ENCODE data around the gene ARFGAP3.
A peak's percentile ranks its signal among the peaks of the same experiment; 100 is the strongest.

The ARFGAP3 gene

DNA sequence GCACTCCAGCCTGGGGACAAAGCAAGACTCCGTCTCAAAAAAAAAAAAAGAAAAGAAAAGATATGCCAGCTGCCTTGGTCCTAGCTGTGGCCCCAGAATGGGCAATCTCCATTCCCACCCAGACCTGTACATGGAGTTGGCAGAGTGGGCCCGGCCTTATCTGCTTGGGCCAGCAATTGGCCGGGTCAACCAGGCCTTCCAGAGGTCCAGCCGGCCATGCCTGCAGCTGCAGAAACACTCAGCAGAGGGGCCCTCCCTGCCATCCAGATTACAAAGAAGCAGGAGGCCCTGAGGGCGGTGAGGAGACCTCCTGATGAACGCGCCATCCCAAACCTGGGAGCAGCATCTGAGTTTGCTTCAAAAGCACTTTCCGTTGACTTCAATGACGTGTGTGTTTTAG, 26.9 kb upstream of the ARFGAP3 start:
- no peak for DNase-seq

DNA sequence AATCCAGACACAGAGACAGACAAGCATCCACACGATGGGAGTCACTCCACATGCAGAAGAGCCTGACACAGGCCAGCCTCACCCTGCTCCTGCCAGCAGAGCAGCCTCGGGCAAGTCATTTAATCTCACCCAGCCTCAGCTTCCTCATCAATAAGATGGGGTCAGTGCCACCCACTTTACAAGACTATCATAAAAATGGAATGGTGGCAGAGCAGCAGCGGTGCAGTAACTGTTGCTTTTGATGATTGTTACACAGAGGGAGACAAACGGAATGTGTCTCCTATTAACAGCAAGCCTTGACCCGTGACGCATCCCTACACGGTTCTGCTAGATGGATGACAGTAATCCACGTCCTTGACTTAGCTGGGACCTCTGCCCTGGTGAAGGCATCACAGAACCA, 26.0 kb upstream of the ARFGAP3 start:
- DNase-seq, result no peak

DNA sequence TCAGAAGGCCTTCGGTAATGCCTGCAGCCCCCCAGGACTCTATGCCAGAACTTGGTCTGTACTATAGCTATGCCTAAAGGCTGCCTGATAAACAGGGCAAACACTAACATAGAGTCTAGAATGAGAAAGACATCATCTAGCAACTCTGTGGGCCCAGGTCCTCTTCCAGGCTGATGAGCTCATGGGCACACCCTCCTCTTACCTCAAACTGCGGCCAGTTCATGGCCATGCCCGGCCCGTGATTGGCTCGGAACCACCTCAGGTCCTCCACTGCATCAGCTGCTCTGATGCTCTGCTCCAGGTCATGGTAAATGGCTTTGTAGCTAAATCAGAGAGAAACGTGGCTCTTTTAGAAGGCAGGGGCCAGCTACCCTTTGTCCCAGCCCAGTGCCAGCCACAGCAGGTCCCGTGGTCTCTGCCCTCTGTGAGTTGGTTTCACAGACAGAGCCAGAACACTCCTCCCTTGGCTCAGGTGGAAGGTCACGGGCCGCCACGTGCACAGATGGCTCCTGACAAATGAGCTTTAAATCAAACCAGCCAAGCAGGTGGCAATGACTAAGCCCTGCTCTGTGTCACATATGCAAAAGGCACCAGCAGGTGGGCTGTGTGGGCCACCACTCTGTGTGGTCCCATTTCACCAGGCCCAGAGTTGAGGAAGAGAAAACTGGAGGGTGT, 25.0 kb upstream of the ARFGAP3 start:
- peak; percentile 75 for DNase-seq

DNA sequence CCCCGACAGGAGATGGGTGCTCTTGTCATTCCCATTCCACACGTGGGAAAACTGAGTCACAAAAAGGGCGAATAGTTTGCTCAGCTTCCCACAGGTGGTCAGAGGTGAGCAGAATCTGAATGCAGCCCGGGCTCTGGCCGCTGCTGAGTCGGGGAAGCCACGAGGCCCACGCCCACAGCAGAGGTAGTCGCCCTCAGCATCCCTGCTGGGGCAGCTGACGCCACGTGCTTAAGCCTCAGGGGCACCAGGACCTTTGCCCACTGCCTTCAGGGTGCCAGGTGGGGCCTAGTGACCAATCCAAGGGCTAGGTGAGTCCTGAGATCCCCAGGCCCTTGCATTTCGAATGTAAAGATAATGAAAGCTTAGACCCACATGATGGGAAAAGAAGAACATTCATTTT, 24.2 kb upstream of the ARFGAP3 start:
- no peak for DNase-seq

DNA sequence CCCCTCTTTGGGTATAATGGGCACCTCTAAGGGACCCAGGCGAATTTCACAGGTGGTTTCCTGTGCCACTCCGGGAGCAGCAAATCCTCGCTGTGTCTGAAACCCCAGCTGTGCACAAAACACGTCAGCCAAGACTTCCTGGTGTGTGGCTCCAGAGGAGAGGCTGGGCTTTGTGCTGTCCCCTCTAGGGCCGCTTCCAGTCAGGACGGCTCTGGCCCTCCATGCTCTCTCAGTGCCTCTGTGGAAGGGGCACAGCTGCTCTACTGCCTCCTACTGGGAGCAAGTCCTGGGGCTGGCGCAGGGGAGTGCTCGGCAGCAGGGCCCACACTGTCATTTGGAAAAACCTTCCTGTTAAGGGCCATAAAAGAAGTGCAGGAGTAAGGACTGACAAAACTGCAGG, 23.7 kb upstream of the ARFGAP3 start:
- DNase-seq, result no peak

DNA sequence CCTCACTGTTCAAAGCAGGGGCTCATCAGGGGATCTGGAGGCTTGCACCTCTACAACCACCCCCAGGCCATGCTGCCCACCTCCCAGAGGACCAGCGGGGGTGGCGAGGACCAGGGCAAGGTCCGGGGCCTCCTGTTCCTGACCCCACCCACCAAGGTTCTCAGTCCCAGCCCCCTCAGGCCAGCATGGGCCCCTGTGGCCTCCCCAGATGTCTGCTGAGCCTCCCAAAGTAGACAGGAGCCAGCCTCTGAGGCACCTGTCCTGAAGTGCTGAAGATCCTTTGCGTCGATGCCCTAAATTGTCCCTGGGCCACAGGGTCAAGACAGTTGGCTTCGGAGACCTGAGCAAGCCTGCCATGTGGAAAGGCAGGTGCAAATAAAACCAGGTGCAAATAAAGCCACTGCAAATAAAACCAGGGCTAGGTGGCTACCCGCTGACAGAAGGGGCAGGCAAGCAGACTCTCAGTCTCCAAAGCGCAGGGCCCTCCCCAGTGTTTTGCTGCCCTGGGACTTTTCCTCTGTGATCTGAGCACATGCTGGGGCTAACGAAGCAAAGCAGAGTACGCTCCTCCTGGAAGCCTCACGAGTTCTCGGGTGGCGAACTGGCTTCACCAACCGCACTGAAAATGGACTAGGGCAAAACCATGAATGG, 22.4 kb upstream of the ARFGAP3 start:
- no peak for DNase-seq

DNA sequence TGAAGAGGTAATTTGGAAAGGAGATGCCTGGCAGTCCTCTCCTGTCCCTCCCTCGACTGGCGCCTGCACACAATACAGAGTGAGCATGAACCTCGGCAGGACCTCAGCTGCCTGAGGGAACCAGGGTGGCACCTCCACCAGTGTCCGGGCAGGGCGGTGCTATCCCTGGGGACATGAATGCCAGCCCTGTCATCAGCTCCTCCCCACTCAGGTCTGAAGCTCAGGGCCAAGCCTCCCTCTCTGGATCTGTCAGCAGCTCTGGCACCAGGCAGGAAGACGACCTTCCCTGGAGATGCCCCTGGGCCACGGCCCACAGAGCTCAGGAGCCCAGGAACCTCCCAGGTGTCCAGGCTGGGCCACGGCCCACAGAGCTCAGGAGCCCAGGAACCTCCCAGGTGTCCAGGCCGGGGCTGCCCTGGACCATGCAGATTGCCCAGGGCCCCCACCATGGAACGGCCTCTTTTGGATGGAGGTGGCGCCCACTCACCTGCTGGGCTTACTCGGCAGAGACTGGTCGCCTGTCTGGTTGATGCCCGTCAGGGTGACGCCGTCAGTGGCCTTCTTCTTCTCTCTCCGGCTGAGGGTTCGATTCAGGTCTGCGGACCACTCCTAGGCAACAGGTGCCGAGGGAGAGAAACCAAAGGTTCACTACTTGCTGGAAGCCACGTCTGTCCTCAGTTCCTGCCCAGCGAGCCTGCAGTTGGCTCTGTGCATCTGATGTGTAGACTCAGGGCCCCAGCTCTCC, 21.7 kb upstream of the ARFGAP3 start:
- DNase-seq, result no peak

DNA sequence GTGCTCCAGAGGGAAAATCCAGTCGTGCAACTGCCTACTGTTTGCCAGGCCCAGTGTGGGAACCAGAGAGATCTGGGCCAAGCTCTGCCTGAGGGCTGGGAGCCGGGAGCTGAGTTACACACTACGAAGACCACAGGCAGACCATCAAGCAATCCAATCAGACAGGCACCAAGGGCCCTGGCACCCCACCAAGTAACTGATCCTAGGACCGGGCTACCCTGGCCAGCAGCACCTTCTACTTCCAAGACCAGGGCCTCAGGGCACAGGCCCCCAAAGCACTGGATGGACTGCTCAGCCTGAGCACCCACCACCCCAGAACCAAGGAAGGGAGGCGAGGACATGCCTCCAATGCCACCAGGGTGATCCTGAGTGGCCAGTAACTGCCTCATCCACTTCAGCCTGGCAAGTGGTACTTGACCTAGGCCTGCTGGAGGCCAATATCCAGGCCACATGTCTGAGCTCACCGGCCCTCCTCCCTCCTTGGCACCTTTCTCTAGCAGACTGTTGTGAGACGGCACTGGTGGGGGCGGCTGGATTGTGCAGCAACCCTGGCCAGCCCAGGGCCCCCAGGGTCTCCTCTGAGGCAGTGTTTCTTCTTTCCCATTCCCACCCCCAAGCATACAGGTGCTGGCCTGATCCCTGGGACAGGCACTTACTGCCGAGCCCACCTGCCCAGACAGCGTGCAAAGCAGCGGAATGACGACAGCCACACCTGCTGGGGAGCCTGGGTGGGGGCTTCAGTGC, 20.7 kb upstream of the ARFGAP3 start:
- no peak for DNase-seq

DNA sequence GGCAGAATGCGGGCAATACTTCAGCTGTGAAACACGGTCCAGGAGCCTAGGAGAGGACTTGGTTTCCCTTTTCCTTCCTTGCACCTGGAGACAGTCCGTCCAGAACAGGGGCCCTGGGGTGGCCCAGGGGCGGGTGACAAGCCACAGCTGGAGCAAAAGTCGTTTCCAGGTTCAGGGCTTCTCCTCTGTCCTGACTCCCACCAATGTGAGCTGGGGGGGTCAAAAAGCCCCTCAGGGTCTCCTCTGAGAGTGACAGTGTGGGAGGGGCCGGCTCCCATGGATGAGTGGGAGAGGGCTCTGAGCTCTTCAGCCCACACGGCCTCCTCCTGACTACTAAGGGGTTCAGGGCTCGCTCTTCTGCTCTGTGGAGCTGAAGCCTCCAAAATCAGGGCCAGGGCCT, 20.1 kb upstream of the ARFGAP3 start:
- DNase-seq, result no peak

DNA sequence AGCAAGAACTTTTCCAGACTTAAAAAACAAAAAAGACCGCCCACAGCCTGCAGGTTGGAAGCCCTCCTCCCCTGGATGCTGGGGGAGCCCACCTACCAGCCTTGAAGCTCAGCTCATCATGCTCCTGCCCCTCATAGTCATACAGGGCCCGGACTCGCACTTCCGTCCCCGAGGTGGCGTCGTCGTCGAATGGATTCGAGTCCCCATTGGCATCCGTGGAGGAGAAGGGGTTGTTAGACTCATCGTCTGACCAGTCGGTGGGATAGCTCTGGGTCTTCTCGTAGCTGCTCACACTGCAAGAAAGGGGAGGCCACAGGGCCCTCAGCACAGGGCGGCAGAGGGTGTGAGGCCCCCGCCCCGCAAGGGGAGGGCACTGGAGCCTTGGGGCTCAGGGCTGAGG, 19.0 kb upstream of the ARFGAP3 start:
- no peak for DNase-seq

DNA sequence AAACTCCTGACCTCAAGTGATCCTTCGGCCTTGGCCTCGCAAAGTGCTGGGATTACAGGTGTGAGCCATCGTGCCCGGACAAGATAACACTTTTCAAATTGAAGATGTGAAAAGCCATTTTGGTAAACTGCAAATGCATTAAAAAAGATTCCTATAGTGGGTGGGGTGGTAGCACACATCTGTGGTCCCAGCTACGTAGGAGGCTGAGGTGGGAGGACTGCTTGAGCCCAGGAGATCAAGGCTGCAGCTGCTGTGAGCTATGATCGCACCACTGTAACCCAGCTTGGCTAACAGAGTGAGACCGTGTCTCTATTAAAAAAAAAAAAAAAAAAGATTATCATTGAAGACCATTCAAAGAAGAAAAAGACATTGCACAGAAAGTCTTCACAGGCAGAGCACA, 16.9 kb upstream of the ARFGAP3 start:
- DNase-seq, result no peak

DNA sequence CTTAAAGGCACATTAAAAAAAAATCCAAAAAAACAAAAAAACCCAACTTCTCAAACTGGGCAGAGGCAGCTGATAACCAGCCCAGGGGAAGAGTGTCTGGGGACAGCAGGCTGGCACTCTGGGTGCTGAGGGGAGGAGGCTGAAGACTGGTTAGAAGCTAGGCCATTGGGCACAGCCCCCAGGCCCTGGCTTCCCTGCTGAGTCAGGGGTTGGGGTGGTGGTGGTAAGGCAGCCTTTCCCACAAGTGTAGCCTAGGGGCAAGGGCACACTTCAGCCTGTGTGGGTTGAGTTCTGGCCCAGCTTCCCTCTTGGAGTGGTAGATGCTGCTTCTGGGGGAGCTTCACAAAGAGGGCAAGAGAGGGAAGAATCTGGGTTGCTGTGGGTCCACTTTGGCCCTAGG, 16.3 kb upstream of the ARFGAP3 start:
- DNase-seq, result no peak

DNA sequence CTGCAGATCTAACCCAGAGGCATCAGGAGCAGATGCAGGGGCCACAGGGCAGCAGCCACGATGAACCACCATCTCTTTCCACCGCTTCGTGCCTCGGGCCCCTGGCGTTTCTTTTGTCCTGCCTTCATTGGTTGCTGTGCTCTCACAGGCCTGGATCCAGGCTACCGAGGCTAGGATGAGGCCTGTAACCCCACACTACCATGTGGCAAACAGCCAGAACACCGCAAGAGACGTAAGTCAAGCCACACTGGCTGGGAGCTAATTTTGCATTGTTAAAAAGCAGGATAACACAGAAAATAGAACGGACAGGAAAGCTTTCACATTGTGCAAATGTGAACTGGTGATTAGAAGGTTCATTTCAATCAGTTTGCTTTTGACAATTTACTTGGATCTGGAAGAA, 15.7 kb upstream of the ARFGAP3 start:
- no peak for DNase-seq

DNA sequence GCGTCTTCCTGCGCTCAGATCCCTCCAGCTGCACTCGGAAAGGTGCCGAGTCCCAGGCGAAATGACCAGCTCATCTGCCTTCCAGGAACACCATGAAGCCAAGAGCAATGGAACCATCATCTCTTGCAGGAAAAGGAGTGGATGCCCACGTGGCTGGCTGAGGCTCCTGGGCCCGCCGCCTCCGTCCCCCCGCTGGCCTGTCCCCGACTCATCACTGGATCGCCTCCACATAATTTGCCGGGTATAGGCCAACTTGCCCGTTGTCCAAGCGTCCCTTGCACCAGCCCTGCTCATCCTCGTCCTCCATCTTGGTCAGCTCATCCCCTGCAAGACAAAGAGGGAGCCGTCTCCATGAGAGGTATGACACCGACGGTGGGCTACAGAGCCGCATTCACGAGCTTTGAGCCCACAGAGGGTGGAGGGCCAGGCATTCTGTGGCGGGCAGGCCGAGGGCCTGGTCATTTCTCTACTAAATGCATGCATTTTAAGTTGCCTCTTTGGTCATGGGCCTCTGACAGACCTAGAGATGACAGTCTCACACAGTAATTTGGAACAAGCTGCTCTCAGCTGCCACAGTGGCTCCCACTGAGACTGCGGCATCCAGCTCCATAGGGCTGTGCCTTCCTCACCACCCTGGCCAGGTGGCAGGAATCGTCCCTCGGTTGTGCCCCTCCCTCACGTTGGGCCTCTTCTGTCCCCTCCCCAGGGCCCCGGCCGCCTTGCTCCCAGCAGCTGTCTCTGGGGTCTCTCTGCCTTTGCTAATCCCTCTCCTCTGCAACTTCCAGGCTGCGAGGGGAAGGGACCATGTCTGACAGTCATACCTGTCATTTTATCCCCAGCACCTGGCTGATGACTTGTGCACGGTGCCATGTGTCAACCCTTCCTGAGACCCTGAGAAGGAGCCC, 14.3 kb upstream of the ARFGAP3 start:
- no peak for DNase-seq

DNA sequence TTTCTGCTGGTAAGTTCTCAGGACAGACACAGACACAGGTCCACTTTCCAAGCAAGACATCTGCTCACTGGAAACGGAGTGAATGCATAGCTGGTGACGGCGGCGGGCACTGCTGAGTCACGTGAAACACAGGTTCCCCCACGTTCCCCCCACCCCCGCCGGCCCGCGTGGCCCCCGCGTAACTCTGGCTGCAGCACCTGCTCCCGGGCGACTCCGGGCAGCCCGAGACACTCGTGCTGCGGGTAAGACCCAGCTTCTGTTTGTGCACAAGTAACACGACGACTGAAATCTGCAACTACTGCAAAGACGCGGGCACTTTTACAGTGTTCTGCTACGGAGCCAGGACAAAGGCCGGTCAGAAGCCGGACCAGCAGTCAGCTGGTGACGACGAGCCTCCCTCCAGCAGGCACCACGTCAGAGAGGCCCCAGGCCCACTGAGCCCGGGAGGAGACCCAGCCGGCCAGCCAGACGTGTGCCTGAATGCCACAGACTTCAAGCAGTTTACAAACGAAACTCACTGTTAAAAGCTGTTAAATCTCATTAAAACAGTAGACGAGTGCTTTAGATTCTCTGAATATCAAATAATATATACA, 12.9 kb upstream of the ARFGAP3 start:
- no peak for DNase-seq

DNA sequence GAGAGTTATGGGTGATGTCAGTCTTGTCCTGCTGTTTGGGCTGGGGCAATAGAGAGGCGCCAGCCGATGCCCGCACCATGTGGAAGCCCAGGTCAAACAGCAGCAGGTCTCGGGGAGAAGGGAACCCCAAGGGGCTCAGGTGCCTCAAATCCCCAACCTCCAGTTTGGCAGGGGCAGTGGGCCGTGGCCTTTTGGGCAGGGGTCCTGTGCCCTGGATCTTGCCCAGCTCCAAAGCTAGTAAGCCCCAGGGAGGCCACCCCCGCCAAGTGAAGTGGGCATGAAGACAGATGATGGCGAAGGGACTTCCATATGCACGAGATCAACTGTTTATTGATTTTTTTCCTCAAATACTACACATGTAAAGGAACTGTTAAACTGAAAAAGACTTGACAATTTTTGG, 12.4 kb upstream of the ARFGAP3 start:
- no peak for DNase-seq

DNA sequence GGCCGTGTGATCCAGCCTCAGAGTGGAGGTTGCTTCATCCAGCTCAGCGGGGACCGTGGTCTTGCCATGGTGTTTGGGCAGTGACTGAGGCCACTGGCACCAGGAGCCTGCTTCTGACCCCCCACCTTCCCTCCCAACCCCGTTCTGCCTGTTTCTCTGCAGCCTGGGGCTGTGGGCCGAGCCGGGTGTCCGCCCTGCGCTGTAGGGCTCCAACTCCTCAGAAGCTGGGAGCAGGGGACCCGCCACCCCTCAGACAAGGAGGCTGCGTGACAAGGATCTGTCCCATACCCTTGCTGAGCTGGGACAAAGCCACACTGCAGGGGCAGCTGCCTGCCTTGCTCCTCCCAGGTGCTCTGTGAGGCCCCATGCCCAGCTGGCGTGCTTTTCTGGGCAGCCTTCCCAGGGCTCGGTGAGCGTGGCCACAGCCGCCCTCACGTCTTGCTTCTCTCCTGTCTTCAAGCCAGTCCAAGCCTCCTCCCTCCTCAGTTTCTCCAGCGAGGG, 11.7 kb upstream of the ARFGAP3 start:
- DNase-seq, result no peak

DNA sequence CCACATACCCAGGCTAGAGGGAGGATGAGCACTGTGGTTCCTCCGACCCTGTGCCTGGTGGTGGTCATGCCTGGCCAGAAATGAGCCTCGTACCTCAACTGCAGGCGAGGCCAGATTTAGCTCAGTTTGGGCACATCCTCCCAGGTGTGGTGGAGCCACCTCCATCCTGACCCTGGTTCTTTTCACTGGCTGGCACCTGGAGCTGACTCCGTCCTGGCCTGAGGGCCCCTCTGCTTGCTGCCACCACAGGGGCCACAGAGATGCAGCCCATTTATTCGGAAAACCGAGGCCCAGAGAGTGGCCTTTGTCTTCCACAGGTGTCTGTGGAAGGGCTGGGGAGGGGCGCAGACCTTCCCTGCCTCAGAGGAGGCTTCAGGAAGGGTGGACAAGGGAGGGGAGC, 9.0 kb upstream of the ARFGAP3 start:
- DNase-seq, result no peak

DNA sequence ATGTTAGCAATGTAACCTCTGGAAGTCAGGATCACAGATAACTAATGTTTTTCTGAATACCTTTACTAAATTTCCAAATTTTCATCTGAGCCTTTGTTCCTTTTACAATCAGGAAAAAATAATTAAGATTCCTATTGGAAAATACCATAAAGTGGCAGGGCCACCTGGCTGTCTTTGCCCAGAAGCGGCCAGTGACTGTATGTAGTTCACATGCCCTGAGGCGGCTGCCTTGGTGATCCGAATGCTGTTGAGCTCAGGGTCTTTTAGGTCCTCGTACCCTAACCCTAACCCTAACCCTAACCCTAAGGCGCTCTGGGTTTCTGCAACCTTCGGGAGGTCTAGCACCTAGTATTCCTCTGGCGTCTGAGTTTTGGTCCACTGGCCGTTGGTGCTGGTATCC, 8.5 kb upstream of the ARFGAP3 start:
- DNase-seq, result no peak

DNA sequence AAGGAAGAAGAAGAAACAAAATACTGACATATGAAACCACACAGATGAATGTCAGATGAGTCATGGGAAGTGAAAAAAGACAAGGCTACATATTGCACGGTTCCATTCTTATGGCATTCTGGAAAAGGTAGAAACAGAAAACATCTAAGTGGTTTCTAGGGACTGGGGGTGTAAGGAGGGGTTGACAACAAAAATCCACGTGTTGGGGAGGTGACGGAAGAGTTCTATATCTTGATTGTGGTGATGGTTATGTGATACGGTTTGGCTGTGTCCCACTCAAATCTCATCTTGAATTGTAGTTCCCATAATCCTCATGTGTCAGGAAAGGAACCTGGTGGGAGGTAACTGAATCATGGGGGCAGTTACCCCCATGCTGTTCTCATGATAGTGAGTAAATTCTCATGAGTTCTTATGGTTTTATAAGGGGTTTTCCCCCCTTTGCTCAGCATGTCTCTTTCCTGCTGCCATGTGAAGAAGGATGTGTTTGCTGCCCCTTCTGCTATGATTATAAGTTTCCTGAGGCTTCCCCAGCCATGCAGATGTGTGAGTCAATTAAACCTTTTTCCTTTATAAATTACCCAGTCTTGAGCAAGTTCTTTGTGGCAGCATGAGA, 6.4 kb upstream of the ARFGAP3 start:
- DNase-seq, result no peak

DNA sequence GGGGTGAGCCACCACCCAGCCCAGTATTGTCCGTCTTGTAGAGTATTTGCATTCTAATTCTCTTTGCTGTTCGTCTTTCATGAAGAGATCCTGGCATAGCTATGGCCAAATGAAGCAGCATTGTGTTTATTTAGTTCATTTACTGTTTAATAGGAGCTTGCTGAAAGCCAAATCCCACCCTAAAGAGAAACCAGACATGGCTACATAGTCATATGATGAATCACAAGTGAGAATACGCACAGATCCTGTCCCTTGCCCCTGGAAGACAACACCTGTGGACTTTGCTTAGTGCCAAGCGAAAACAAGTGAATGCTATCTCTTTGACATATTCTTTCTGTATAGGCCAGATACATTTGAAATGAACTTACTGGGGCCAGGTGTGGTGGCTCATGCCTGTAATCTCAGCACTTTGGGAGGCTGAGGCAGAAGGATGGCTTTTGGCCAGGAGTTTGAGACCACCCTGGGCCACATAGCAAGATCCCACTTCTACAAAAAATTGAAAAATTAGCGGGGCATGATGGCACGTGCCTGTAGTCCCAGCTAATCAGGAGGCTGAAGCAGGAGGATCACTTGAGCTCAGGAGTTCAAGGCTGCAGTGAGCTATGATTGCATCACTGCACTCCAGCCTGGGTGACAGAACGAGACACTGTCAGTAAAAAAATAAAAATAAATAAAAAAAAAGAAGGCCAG, 5.1 kb upstream of the ARFGAP3 start:
- no peak for DNase-seq
